GM23338 (cell line): Measurements from ENCODE around the gene LYRM7. TPM values are rescaled to one million over a fixed set of nuclear protein-coding genes. Genes with fewer than 3 reads are reported as not detected.

ENCODE experiments used
- ATAC-seq: fragments of 200-7000 bp; cut with Tn5 transposase; 3 replicates; pipeline ENCODE4 v1.9.1; 2020
- DNase-seq: peaks from one replicate; pipeline ENCODE4 v3.0.0-alpha.2; 2015; ENCODE audit warnings: low spot score
- H2AFZ ChIP-seq: fragments of 200-600 bp; sonication (generic); 2 replicates; pipeline ENCODE4 v1.8.0; 2016; ENCODE audit warnings: antibody characterized with exemption, mild to moderate bottlenecking, moderate library complexity
- H3F3A ChIP-seq: fragments of 200-600 bp; sonication (generic); replicated peaks from 2 replicates; pipeline ENCODE4 v1.8.0; 2017; ENCODE audit warnings: antibody characterized with exemption, mixed run types, low read depth
- H3K27ac ChIP-seq: fragments of 200-600 bp; sonication (generic); 2 replicates; pipeline ENCODE4 v1.6.1; 2016; ENCODE audit warnings: low read depth
- H3K27me3 ChIP-seq: fragments of 200-600 bp; sonication (generic); 2 replicates; pipeline ENCODE4 v1.8.0; 2016; ENCODE audit warnings: mild to moderate bottlenecking, mixed run types, moderate library complexity; ENCODE audit not compliant: insufficient read depth
- H3K36me3 ChIP-seq: fragments of 200-600 bp; sonication (generic); 2 replicates; pipeline ENCODE4 v1.8.0; 2016; ENCODE audit warnings: mild to moderate bottlenecking; ENCODE audit not compliant: insufficient read depth
- H3K4me1 ChIP-seq: fragments of 200-600 bp; sonication (generic); 2 replicates; pipeline ENCODE4 v1.8.0; 2016; ENCODE audit warnings: mild to moderate bottlenecking, moderate library complexity; ENCODE audit not compliant: insufficient read depth
- H3K4me2 ChIP-seq: fragments of 200-600 bp; sonication (generic); 2 replicates; pipeline ENCODE4 v1.7.1; 2017; ENCODE audit warnings: mixed run types
- H3K4me3 ChIP-seq: fragments of 200-600 bp; sonication (generic); 2 replicates; pipeline ENCODE4 v1.6.1; 2016; ENCODE audit warnings: mixed run types
- H3K79me2 ChIP-seq: fragments of 200-600 bp; sonication (generic); replicated peaks from 2 replicates; pipeline ENCODE4 v1.8.0; 2017; ENCODE audit warnings: mild to moderate bottlenecking; ENCODE audit not compliant: insufficient read depth
- H3K9me2 ChIP-seq: fragments of 200-600 bp; sonication (generic); 2 replicates; pipeline ENCODE4 v1.8.0; 2017; ENCODE audit not compliant: insufficient read depth
- H4K20me1 ChIP-seq: fragments of 200-600 bp; sonication (generic); replicated peaks from 2 replicates; pipeline ENCODE4 v1.8.0; 2017; ENCODE audit warnings: mild to moderate bottlenecking; ENCODE audit not compliant: insufficient read depth
- H3K27ac Mint-ChIP-seq: 2 replicates; pipeline ENCODE4 v1.8.0; 2020; ENCODE audit warnings: inconsistent platforms, mild to moderate bottlenecking, moderate library complexity, mixed read lengths
- H3K27me3 Mint-ChIP-seq: 3 replicates; pipeline ENCODE4 v1.8.0; 2022; ENCODE audit warnings: low read depth, mild to moderate bottlenecking, moderate library complexity, mixed read lengths, inconsistent platforms; ENCODE audit not compliant: insufficient read depth, poor library complexity
- H3K36me3 Mint-ChIP-seq: 3 replicates; pipeline ENCODE4 v1.8.0; 2021; ENCODE audit warnings: low read depth, mild to moderate bottlenecking, inconsistent platforms, moderate library complexity, mixed read lengths
- H3K4me1 Mint-ChIP-seq: 3 replicates; pipeline ENCODE4 v1.8.0; 2020; ENCODE audit warnings: mild to moderate bottlenecking, inconsistent platforms, mixed read lengths
- H3K4me3 Mint-ChIP-seq: 3 replicates; pipeline ENCODE4 v1.8.0; 2021; ENCODE audit warnings: moderate library complexity, mild to moderate bottlenecking, inconsistent platforms, mixed read lengths
- H3K9me3 Mint-ChIP-seq: 3 replicates; pipeline ENCODE4 v1.8.0; 2020; ENCODE audit warnings: moderate library complexity, mild to moderate bottlenecking, inconsistent platforms, mixed read lengths
- CREB1 ChIP-seq: fragments of 250-450 bp; sonication (Bioruptor Pico); IDR thresholded peaks from 2 replicates; pipeline ENCODE4 v1.5.0; 2020; ENCODE audit warnings: low read depth, mild to moderate bottlenecking, moderate library complexity
- EZH2phosphoT487 ChIP-seq: fragments of 200-600 bp; sonication (generic); IDR thresholded peaks from one replicate; pipeline ENCODE4 v1.8.1; 2018; ENCODE audit warnings: antibody characterized with exemption; ENCODE audit not compliant: unreplicated experiment
- NANOG ChIP-seq: IDR thresholded peaks from 2 replicates; pipeline ENCODE4 v1.6.1; 2016; ENCODE audit warnings: antibody characterized with exemption, borderline replicate concordance
- POLR2AphosphoS5 ChIP-seq: IDR thresholded peaks from 2 replicates; pipeline ENCODE4 v1.6.1; 2016; ENCODE audit warnings: antibody characterized with exemption, low read depth
- ZNF114 ChIP-seq: fragments of 250-450 bp; sonication (Bioruptor Pico); IDR thresholded peaks from 2 replicates; pipeline ENCODE4 v1.5.0; 2020; ENCODE audit warnings: mild to moderate bottlenecking, moderate library complexity
- ZNF331 ChIP-seq: fragments of 250-450 bp; sonication (Bioruptor Pico); IDR thresholded peaks from 2 replicates; pipeline ENCODE4 v1.5.0; 2020; ENCODE audit warnings: low read depth, mild to moderate bottlenecking, moderate library complexity
- polyA plus RNA-seq: library from polyadenylated mRNA; unstranded; fragments of >200 nt; fragmentation: Nextera tagmentation; extraction: Ambion mirVana; gene quantifications from 2 replicates; pipeline ENCODE4 v1.2.1, GENCODE V29; 2016
- total RNA-seq: library from RNA; depleted of rRNA; stranded (reverse); fragments of >200 nt; shearing (Covaris generic); gene quantifications from 2 replicates; pipeline ENCODE4 v1.2.3, GENCODE V29; 2014
- TF ChIP-seq, protein P1 (sequence below), 2 experiments: fragments of 200-600 bp in 1 of 2; sonication (generic) in 1 of 2; conservative IDR thresholded peaks; 2 replicates each; pipeline versions ENCODE4 v1.5.1 to v1.6.1; 2016 to 2017; ENCODE audit warnings: antibody characterized with exemption in 2 of 2, low read depth in 2 of 2, mild to moderate bottlenecking in 2 of 2, moderate library complexity in 1 of 2
- TF ChIP-seq, protein P2 (sequence below): fragments of 250-450 bp; sonication (Bioruptor Pico); IDR thresholded peaks from 2 replicates; pipeline ENCODE4 v1.5.0; 2020; ENCODE audit warnings: mild to moderate bottlenecking, moderate library complexity
- TF ChIP-seq, protein P3 (sequence below): IDR thresholded peaks from 2 replicates; pipeline ENCODE4 v1.6.1; 2016; ENCODE audit warnings: antibody characterized with exemption
- TF ChIP-seq, protein P4 (sequence below): IDR thresholded peaks from one replicate; pipeline ENCODE4 v1.6.1; 2018; ENCODE audit warnings: antibody characterized with exemption; ENCODE audit not compliant: unreplicated experiment

Gene LYRM7
- total and polyA plus RNA-seq, 2 experiments from 2014 or later: 11.3 to 34.8 TPM

DNA sequence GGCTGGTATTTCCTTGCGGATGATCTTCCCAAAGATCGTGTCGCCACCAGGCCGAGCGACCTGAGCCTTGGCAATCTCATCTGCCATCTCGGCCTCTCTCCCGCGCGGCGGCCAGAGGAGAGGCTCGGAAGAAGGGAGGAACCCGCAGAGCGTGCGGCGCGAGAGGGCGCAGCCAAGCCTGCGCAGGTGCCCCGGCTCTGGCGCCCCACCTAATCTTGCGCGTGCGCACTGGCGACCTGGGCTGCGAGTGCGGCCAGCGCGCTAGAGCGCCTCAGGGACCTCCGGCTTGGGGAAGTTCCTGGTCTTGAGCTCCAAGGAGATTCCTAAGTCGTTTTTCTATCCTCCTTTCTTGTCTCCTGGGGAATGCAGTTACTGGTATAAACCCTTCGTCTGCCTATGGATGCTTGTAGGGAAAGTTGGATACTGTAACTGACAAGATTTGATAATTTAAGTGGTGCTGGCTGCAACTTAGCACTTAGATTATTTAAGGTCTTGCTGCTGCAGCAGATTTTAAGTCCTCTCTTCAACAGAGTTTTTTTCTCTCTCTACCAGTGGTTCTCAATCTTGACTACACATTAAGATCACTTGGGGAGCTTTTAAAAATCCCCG, 5.5 kb upstream of the LYRM7 start, which contains the start of gene HINT1:
Gene HINT1 (minus strand): TSS at position 138 of the 609 bp plus-strand sequence. CDS start 51 bp downstream, at position 87.
- Histone ChIP-seq H3K4me2 (peak within 1 kb of the TSS; percentile 86), H4K20me1 (peaks cover 5% of the 10 kb centered on the region; the same call in 1 of the 2 replicates), H3K27me3 (no peaks in the 10 kb centered on the region), H3K79me2 (peaks cover 41% of the 10 kb centered on the region), H3K4me3 (peak within 1 kb of the TSS; percentile 84), H3K4me1 (peaks cover 13% of the 10 kb centered on the region), H3F3A (no peaks in the 10 kb centered on the region), H3K36me3 (peaks cover 24% of the 10 kb centered on the region), H3K27ac (peak within 1 kb of the TSS; percentile 87), H3K9me2 (no peaks in the 10 kb centered on the region), H2AFZ (peak within 1 kb of the TSS; percentile 74)
- Mint-ChIP-seq H3K4me3 (peak within 1 kb of the TSS; percentile 99), H3K4me1 (peaks cover 25% of the 10 kb centered on the region), H3K27ac (peak within 1 kb of the TSS; percentile 98), H3K36me3 (peaks cover 40% of the 10 kb centered on the region), H3K9me3 (no peaks in the 10 kb centered on the region), H3K27me3 (peaks cover 12% of the 10 kb centered on the region)
- ATAC-seq: peak; percentile 90
- TF ChIP-seq POLR2AphosphoS5 (peak; percentile 91), NANOG (no peak), ZNF114 (no peak), EZH2phosphoT487 (no peak), CREB1 (no peak), ZNF331 (CRISPR knock-in tag) (no peak)
- TF ChIP-seq, protein P1, sequence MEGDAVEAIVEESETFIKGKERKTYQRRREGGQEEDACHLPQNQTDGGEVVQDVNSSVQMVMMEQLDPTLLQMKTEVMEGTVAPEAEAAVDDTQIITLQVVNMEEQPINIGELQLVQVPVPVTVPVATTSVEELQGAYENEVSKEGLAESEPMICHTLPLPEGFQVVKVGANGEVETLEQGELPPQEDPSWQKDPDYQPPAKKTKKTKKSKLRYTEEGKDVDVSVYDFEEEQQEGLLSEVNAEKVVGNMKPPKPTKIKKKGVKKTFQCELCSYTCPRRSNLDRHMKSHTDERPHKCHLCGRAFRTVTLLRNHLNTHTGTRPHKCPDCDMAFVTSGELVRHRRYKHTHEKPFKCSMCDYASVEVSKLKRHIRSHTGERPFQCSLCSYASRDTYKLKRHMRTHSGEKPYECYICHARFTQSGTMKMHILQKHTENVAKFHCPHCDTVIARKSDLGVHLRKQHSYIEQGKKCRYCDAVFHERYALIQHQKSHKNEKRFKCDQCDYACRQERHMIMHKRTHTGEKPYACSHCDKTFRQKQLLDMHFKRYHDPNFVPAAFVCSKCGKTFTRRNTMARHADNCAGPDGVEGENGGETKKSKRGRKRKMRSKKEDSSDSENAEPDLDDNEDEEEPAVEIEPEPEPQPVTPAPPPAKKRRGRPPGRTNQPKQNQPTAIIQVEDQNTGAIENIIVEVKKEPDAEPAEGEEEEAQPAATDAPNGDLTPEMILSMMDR (conservative IDR thresholded peaks at IDR 0.05; ENCODE audit: low read depth in 2 of 2): peak in 1 of 2 experiments; percentile 35; a peak in 2 of 4 replicates
- TF ChIP-seq, protein P2, sequence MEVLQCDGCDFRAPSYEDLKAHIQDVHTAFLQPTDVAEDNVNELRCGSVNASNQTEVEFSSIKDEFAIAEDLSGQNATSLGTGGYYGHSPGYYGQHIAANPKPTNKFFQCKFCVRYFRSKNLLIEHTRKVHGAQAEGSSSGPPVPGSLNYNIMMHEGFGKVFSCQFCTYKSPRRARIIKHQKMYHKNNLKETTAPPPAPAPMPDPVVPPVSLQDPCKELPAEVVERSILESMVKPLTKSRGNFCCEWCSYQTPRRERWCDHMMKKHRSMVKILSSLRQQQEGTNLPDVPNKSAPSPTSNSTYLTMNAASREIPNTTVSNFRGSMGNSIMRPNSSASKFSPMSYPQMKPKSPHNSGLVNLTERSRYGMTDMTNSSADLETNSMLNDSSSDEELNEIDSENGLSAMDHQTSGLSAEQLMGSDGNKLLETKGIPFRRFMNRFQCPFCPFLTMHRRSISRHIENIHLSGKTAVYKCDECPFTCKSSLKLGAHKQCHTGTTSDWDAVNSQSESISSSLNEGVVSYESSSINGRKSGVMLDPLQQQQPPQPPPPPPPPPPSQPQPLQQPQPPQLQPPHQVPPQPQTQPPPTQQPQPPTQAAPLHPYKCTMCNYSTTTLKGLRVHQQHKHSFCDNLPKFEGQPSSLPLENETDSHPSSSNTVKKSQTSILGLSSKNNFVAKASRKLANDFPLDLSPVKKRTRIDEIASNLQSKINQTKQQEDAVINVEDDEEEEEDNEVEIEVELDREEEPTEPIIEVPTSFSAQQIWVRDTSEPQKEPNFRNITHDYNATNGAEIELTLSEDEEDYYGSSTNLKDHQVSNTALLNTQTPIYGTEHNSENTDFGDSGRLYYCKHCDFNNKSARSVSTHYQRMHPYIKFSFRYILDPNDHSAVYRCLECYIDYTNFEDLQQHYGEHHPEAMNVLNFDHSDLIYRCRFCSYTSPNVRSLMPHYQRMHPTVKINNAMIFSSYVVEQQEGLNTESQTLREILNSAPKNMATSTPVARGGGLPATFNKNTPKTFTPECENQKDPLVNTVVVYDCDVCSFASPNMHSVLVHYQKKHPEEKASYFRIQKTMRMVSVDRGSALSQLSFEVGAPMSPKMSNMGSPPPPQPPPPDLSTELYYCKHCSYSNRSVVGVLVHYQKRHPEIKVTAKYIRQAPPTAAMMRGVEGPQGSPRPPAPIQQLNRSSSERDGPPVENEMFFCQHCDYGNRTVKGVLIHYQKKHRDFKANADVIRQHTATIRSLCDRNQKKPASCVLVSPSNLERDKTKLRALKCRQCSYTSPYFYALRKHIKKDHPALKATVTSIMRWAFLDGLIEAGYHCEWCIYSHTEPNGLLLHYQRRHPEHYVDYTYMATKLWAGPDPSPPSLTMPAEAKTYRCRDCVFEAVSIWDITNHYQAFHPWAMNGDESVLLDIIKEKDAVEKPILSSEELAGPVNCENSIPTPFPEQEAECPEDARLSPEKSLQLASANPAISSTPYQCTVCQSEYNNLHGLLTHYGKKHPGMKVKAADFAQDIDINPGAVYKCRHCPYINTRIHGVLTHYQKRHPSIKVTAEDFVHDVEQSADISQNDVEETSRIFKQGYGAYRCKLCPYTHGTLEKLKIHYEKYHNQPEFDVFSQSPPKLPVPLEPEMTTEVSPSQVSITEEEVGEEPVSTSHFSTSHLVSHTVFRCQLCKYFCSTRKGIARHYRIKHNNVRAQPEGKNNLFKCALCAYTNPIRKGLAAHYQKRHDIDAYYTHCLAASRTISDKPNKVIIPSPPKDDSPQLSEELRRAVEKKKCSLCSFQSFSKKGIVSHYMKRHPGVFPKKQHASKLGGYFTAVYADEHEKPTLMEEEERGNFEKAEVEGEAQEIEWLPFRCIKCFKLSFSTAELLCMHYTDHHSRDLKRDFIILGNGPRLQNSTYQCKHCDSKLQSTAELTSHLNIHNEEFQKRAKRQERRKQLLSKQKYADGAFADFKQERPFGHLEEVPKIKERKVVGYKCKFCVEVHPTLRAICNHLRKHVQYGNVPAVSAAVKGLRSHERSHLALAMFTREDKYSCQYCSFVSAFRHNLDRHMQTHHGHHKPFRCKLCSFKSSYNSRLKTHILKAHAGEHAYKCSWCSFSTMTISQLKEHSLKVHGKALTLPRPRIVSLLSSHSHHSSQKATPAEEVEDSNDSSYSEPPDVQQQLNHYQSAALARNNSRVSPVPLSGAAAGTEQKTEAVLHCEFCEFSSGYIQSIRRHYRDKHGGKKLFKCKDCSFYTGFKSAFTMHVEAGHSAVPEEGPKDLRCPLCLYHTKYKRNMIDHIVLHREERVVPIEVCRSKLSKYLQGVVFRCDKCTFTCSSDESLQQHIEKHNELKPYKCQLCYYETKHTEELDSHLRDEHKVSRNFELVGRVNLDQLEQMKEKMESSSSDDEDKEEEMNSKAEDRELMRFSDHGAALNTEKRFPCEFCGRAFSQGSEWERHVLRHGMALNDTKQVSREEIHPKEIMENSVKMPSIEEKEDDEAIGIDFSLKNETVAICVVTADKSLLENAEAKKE: no peak
- TF ChIP-seq, protein P3, sequence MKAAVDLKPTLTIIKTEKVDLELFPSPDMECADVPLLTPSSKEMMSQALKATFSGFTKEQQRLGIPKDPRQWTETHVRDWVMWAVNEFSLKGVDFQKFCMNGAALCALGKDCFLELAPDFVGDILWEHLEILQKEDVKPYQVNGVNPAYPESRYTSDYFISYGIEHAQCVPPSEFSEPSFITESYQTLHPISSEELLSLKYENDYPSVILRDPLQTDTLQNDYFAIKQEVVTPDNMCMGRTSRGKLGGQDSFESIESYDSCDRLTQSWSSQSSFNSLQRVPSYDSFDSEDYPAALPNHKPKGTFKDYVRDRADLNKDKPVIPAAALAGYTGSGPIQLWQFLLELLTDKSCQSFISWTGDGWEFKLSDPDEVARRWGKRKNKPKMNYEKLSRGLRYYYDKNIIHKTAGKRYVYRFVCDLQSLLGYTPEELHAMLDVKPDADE: 0 out of 2 replicates have a peak, but pooled peaks have one; percentile 67
- TF ChIP-seq, protein P4, sequence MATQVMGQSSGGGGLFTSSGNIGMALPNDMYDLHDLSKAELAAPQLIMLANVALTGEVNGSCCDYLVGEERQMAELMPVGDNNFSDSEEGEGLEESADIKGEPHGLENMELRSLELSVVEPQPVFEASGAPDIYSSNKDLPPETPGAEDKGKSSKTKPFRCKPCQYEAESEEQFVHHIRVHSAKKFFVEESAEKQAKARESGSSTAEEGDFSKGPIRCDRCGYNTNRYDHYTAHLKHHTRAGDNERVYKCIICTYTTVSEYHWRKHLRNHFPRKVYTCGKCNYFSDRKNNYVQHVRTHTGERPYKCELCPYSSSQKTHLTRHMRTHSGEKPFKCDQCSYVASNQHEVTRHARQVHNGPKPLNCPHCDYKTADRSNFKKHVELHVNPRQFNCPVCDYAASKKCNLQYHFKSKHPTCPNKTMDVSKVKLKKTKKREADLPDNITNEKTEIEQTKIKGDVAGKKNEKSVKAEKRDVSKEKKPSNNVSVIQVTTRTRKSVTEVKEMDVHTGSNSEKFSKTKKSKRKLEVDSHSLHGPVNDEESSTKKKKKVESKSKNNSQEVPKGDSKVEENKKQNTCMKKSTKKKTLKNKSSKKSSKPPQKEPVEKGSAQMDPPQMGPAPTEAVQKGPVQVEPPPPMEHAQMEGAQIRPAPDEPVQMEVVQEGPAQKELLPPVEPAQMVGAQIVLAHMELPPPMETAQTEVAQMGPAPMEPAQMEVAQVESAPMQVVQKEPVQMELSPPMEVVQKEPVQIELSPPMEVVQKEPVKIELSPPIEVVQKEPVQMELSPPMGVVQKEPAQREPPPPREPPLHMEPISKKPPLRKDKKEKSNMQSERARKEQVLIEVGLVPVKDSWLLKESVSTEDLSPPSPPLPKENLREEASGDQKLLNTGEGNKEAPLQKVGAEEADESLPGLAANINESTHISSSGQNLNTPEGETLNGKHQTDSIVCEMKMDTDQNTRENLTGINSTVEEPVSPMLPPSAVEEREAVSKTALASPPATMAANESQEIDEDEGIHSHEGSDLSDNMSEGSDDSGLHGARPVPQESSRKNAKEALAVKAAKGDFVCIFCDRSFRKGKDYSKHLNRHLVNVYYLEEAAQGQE: no peak
- peak; percentile 93 for DNase-seq
